Mesendoderm (in vitro differentiated cells): ENCODE data around the gene FHOD1.

Experiments
- DNase-seq: peaks from one replicate; pipeline ENCODE4 v3.0.0; 2013
- H2AK5ac ChIP-seq: 2 replicates; pipeline ENCODE4 v1.6.1; 2013; ENCODE audit warnings: low read length, inconsistent platforms
- H2BK120ac ChIP-seq: 2 replicates; pipeline ENCODE4 v1.6.1; 2013; ENCODE audit warnings: low read depth, mild to moderate bottlenecking, low read length, moderate library complexity, mixed read lengths
- H2BK15ac ChIP-seq: replicated peaks from 2 replicates; pipeline ENCODE4 v1.6.1; 2013; ENCODE audit warnings: low read depth, mild to moderate bottlenecking, moderate library complexity
- H2BK5ac ChIP-seq: 2 replicates; pipeline ENCODE4 v1.6.1; 2013; ENCODE audit warnings: low read length, inconsistent platforms
- H3K18ac ChIP-seq: 2 replicates; pipeline ENCODE4 v1.6.1; 2013; ENCODE audit warnings: mild to moderate bottlenecking, low read length, mixed read lengths
- H3K23ac ChIP-seq: one replicate; pipeline ENCODE4 v1.6.1; 2013; ENCODE audit warnings: low read length
- H3K27ac ChIP-seq: 2 replicates; pipeline ENCODE4 v1.5.1; 2013; ENCODE audit warnings: low read depth, mild to moderate bottlenecking, inconsistent platforms, low read length, moderate library complexity
- H3K27me3 ChIP-seq: 2 replicates; pipeline ENCODE4 v1.6.1; 2013; ENCODE audit warnings: low read length, control low read depth, mild to moderate bottlenecking, inconsistent platforms; ENCODE audit not compliant: insufficient read depth, poor library complexity
- H3K36me3 ChIP-seq: 2 replicates; pipeline ENCODE4 v1.6.1; 2013; ENCODE audit warnings: low read length, inconsistent platforms; ENCODE audit not compliant: control insufficient read depth, insufficient read depth
- H3K4ac ChIP-seq: one replicate; pipeline ENCODE4 v1.6.1; 2013; ENCODE audit warnings: low read depth, mild to moderate bottlenecking, low read length, moderate library complexity
- H3K4me1 ChIP-seq: 2 replicates; pipeline ENCODE4 v1.6.1; 2013; ENCODE audit warnings: low read depth, low read length, inconsistent platforms; ENCODE audit not compliant: control insufficient read depth
- H3K4me2 ChIP-seq: 2 replicates; pipeline ENCODE4 v1.6.1; 2013; ENCODE audit warnings: low read length
- H3K4me3 ChIP-seq: 2 replicates; pipeline ENCODE4 v1.5.1; 2013; ENCODE audit warnings: mild to moderate bottlenecking, low read length
- H3K56ac ChIP-seq: one replicate; pipeline ENCODE4 v1.6.1; 2013; ENCODE audit warnings: low read length
- H3K79me1 ChIP-seq: 2 replicates; pipeline ENCODE4 v1.6.1; 2013; ENCODE audit warnings: low read length, inconsistent platforms
- H3K79me2 ChIP-seq: 2 replicates; pipeline ENCODE4 v1.6.1; 2013; ENCODE audit warnings: mild to moderate bottlenecking, low read length; ENCODE audit not compliant: control insufficient read depth, insufficient read depth
- H3K9ac ChIP-seq: 2 replicates; pipeline ENCODE4 v1.6.1; 2013; ENCODE audit warnings: low read length, inconsistent platforms
- H4K5ac ChIP-seq: one replicate; pipeline ENCODE4 v1.6.1; 2013; ENCODE audit warnings: low read length
- H4K8ac ChIP-seq: one replicate; pipeline ENCODE4 v1.6.1; 2013; ENCODE audit warnings: low read depth, mild to moderate bottlenecking, control low read depth, low read length, moderate library complexity
- WGBS: extraction: QIAGEN DNeasy Blood & Tissue Kit; methylation state at CpG from one replicate; pipeline ENCODE4 v1.1.7; 2013; ENCODE audit warnings: low lambda C conversion rate, missing lambda C conversion rate; ENCODE audit not compliant: insufficient coverage; ENCODE audit errors: extremely low coverage; 5-methylcytosine and 5-hydroxymethylcytosine counted together

Gene FHOD1

GRCh38 chr16:67260426-67261063 is 13.3 kb upstream of the FHOD1 start:
- Histone ChIP-seq H2BK120ac (peak overlapping the region; percentile 33), H3K4me2 (no peak overlapping the region), H3K9ac (peak overlapping the region; percentile 47), H3K4ac (no peak overlapping the region), H3K79me1 (no peaks in the 10 kb centered on the region), H3K27me3 (no peaks in the 10 kb centered on the region), H4K8ac (no peak overlapping the region), H3K79me2 (no peaks in the 10 kb centered on the region), H3K56ac (peak overlapping the region; percentile 69), H2BK15ac (no peak overlapping the region), H3K4me1 (peaks cover 6% of the 10 kb centered on the region), H3K36me3 (no peaks in the 10 kb centered on the region), H3K18ac (no peak overlapping the region), H2BK5ac (peak overlapping the region; percentile 35), H3K23ac (no peak overlapping the region), H3K27ac (no peak overlapping the region), H4K5ac (no peak overlapping the region), H2AK5ac (peak overlapping the region; percentile 32), H3K4me3 (no peak overlapping the region)
- peak; percentile 81 for DNase-seq
- WGBS: no CpG with 5 or more reads among the region's 4 CpGs

DNA sequence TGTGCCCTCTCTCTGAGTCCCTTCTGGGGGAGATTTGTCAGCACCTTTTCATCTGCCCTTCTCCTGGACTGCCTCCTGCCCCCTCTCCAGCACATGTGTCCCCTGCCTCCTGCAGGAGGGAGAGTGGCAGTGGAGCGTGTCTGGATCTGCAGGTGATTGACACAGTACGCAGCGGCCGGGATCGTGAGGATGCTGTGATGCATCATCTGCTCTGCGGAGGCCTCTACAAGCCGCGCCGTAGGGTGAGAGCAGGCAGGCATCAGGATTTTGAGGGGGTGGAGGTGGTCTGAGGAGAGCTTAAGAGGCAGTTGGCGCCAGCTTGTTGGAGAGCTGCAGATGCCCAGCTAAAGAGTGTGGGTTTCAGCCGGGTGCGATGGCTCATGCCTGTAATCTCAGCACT is 12.4 kb upstream of the FHOD1 start:
- H2BK5ac ChIP-seq: no peak overlapping the region
- no peak overlapping the region for H2AK5ac ChIP-seq
- H3K9ac ChIP-seq: no peak overlapping the region
- peaks cover 6% of the 10 kb centered on the region for H3K4me1 ChIP-seq
- no peak overlapping the region for H3K4ac ChIP-seq
- H3K23ac ChIP-seq: no peak overlapping the region
- H4K5ac ChIP-seq: no peak overlapping the region
- no CpG with 5 or more reads among the region's 12 CpGs for WGBS
- H2BK120ac ChIP-seq: no peak overlapping the region
- no peak overlapping the region for H4K8ac ChIP-seq
- H3K4me3 ChIP-seq: no peak overlapping the region
- H3K27ac ChIP-seq: no peak overlapping the region
- no peaks in the 10 kb centered on the region for H3K36me3 ChIP-seq
- no peaks in the 10 kb centered on the region for H3K79me2 ChIP-seq
- H2BK15ac ChIP-seq: no peak overlapping the region
- DNase-seq: no peak
- no peaks in the 10 kb centered on the region for H3K79me1 ChIP-seq
- no peak overlapping the region for H3K18ac ChIP-seq
- no peak overlapping the region for H3K56ac ChIP-seq
- H3K27me3 ChIP-seq: no peaks in the 10 kb centered on the region
- no peak overlapping the region for H3K4me2 ChIP-seq

DNA sequence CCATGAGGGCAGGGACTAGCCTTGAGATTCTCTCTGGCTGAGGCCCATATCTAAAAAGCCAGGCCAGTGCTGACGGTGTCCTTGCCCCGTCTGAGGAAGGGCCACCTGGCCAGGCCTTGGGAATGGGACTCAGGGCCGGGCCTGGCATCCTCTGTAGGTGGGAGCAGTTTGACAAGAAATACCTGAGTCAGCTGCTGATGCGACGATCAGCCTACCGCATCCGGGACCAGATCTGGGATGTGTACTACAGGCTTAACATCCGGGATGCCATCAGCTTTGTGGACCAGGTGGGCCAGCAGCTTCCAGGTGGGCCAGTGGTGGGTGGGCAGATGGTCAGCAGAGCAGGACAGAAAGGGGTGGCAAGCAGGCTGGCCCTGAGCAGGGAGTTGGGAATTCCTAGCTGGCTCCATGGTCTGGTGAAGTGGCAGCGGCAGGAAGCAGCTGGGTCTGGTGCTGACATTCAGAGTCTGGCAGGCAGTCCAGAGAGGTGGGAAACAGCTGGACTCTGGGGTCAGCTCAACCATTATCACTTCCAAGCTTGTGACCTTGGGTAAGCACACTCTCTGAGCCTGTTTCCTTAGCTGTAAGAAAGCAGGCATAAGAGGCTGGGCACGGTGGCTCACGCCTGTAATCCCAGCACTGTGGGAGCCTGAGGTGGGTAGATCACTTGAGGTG is 11.0 kb upstream of the FHOD1 start:
- no CpG with 5 or more reads among the region's 11 CpGs for WGBS
- Histone ChIP-seq H3K79me2 (no peaks in the 10 kb centered on the region), H3K79me1 (no peaks in the 10 kb centered on the region), H3K4me1 (peaks cover 6% of the 10 kb centered on the region), H4K8ac (no peak overlapping the region), H3K4me3 (no peak overlapping the region), H3K27me3 (no peaks in the 10 kb centered on the region), H3K18ac (no peak overlapping the region), H2BK120ac (no peak overlapping the region), H3K9ac (no peak overlapping the region), H3K23ac (no peak overlapping the region), H3K36me3 (no peaks in the 10 kb centered on the region), H2BK15ac (no peak overlapping the region), H3K4me2 (no peak overlapping the region), H3K56ac (no peak overlapping the region), H3K27ac (no peak overlapping the region), H4K5ac (no peak overlapping the region), H2AK5ac (no peak overlapping the region), H3K4ac (no peak overlapping the region), H2BK5ac (no peak overlapping the region)
- no peak for DNase-seq

- Histone ChIP-seq H3K18ac (no peak overlapping the region), H3K36me3 (no peaks in the 10 kb centered on the region), H3K79me1 (no peaks in the 10 kb centered on the region), H2AK5ac (no peak overlapping the region), H3K4me3 (no peak overlapping the region), H3K79me2 (no peaks in the 10 kb centered on the region), H3K23ac (no peak overlapping the region), H3K9ac (no peak overlapping the region), H3K4me2 (no peak overlapping the region), H4K8ac (no peak overlapping the region), H3K4ac (no peak overlapping the region), H3K4me1 (peaks cover 1% of the 10 kb centered on the region), H2BK5ac (no peak overlapping the region), H2BK120ac (no peak overlapping the region), H3K27me3 (no peaks in the 10 kb centered on the region), H3K27ac (no peak overlapping the region), H2BK15ac (no peak overlapping the region), H3K56ac (no peak overlapping the region), H4K5ac (no peak overlapping the region)
- no CpG with 5 or more reads among the region's 4 CpGs for WGBS
- DNase-seq: no peak
Measured at GRCh38 chr16:67257486-67258160, 10.3 kb upstream of the FHOD1 start.

DNA sequence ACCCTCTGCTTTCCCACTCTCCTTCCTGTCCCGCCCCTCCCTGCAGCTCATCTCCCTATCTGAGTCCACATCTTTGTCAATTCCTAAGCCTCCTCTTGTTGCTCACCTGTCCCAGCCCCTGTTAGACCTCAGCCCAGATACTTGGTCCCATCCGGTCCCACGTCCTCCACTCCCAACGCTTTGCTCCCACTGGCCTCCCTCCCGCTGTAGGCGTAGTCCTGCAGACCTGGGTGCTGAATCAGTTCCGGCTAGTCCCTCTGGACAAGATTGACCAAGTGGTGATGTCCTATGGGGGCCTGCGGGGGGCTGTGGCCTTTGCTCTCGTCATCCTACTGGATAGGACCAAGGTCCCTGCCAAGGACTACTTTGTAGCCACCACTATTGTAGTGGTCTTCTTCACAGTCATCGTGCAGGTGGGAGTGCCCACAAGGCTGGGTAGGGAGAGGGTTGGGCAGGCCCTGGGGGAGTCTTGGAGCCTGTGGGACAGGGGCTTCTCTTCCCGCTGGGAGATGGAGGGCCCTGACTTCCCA is 9.5 kb upstream of the FHOD1 start:
- Histone ChIP-seq H3K4ac (no peak overlapping the region), H3K56ac (no peak overlapping the region), H3K79me1 (no peaks in the 10 kb centered on the region), H3K4me3 (no peak overlapping the region), H3K27me3 (no peaks in the 10 kb centered on the region), H3K4me2 (no peak overlapping the region), H3K4me1 (no peaks in the 10 kb centered on the region), H3K79me2 (no peaks in the 10 kb centered on the region), H2BK15ac (no peak overlapping the region), H3K27ac (no peak overlapping the region), H3K23ac (no peak overlapping the region), H3K18ac (no peak overlapping the region), H4K8ac (no peak overlapping the region), H3K36me3 (no peaks in the 10 kb centered on the region), H3K9ac (no peak overlapping the region), H2BK5ac (no peak overlapping the region), H2AK5ac (no peak overlapping the region), H2BK120ac (no peak overlapping the region), H4K5ac (no peak overlapping the region)
- WGBS: no CpG with 5 or more reads among the region's 11 CpGs
- no peak for DNase-seq
